Mucosa of descending colon (tissue), 3 donors: ENCODE results near the gene GSN. TPM values are rescaled to one million over a fixed set of nuclear protein-coding genes. Genes with fewer than 3 reads are reported as not detected.

ENCODE experiments used
- ATAC-seq: fragments of 200-7000 bp; cut with Tn5 transposase; one replicate; pipeline ENCODE4 v1.9.1; 2020; ENCODE audit warnings: mild to moderate bottlenecking, moderate library complexity
- DNase-seq, 3 donors: peaks; one replicate each; pipeline ENCODE4 v3.0.0-alpha.2; 2020
- H3K36me3 ChIP-seq: fragments of 200-600 bp; one replicate; pipeline ENCODE4 v1.8.0; 2021; ENCODE audit warnings: low read depth, mild to moderate bottlenecking
- H3K4me1 ChIP-seq: fragments of 200-600 bp; one replicate; pipeline ENCODE4 v1.8.0; 2021; ENCODE audit warnings: low read depth, mild to moderate bottlenecking
- H3K4me3 ChIP-seq: fragments of 200-600 bp; one replicate; pipeline ENCODE4 v1.8.0; 2021; ENCODE audit warnings: mild to moderate bottlenecking
- H3K9me3 ChIP-seq: fragments of 200-600 bp; one replicate; pipeline ENCODE4 v1.8.0; 2021; ENCODE audit warnings: mild to moderate bottlenecking
- CTCF ChIP-seq: fragments of 200-600 bp; IDR thresholded peaks from one replicate; pipeline ENCODE4 v1.8.0; 2022; ENCODE audit warnings: antibody characterized with exemption, mild to moderate bottlenecking
- intact Hi-C, 2 donors: fragments of 100-400 bp; cut with DNase I in 1 of 2; cut with micrococcal nuclease in 1 of 2; formaldehyde crosslinking; loops; one replicate each; pipeline versions ENCODE4 v1.11.0 to v1.11.1; 2022; cut with DNase I, micrococcal nuclease
- total RNA-seq, 3 donors: library from RNA; stranded (reverse); fragmentation: NEBNext Ultra II Directional in 2 of 3; extraction: Animal tissue kit (Norgen Biotek cat#: 25700) in 2 of 3; gene quantifications; one replicate each; pipeline versions ENCODE4 v1.2.1 to v1.2.4, GENCODE V29; 2021 to 2023
- donor health status: DM: no; HTN: no; CAD: no; lungs with moderate emphysema.
- donor health status: DM: no; HTN: no; CAD: no.
- donor health status: DM: no; HTN: yes; CAD: no.

The GSN gene
- total RNA-seq, 3 donors from 2014 or later: 443 to 952 (median 937) TPM

GRCh38 chr9:121280715-121281613, 13.0 kb downstream of the GSN start:
- no peak overlapping the region for H3K4me3 ChIP-seq
- TF ChIP-seq CTCF: no peak
- DNase-seq (no peak), ATAC-seq (no peak)
- intact Hi-C loops: no loop called here
- H3K4me1 ChIP-seq: peaks cover 63% of the 10 kb centered on the region
- H3K36me3 ChIP-seq: no peaks in the 10 kb centered on the region
- H3K9me3 ChIP-seq: no peaks in the 10 kb centered on the region

DNA sequence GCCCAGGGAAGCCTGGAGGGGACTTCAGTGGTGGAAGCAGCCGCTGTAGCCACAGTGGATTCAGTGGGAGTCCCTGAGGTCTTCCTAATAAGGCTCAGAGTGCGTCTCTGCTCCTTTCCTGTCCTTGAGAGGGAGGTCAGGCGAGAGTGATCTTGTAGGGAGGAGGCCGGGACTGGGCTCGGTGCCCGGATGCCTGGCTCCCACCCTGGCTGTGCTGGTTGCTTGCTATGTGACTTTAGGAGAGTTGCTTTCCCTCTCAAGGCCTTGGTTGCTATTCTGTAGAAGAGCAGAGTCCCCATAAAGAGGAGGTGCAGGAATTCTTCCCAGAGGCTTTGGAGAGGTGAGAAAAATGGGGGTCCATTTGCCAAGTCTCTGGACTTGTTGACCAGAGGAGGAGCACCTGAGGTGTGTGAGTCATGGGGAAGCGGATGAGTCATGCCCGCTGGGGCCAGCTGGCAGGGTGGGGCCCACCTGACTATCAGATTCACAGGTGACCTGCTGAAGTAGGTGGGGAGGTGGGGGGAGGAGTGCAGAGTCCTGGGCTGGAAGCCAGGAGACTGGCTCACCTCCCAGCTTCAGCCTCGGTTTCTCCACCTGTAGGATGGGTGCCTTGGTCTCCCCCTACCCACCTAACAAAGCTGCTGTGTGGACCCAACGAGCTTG, 13.8 kb downstream of the GSN start:
- H3K4me3 ChIP-seq: no peak overlapping the region
- TF ChIP-seq CTCF: no peak
- intact Hi-C loops: no loop called here
- H3K9me3 ChIP-seq: no peaks in the 10 kb centered on the region
- H3K36me3 ChIP-seq: peaks cover under 1% of the 10 kb centered on the region
- ATAC-seq: peak; percentile 88
- peaks cover 71% of the 10 kb centered on the region for H3K4me1 ChIP-seq
- DNase-seq: peak; percentile 93 to 96 (median 95)

GRCh38 chr9:121282277-121283079, 14.5 kb downstream of the GSN start:
- DNase-seq: peak in 2 of 3 donors; percentile 56 to 58
- no peak for ATAC-seq
- Histone ChIP-seq H3K36me3 (peaks cover 4% of the 10 kb centered on the region), H3K4me1 (peaks cover 78% of the 10 kb centered on the region), H3K4me3 (no peak overlapping the region), H3K9me3 (no peaks in the 10 kb centered on the region)
- TF ChIP-seq CTCF: no peak
- intact Hi-C loops: no loop called here

DNA sequence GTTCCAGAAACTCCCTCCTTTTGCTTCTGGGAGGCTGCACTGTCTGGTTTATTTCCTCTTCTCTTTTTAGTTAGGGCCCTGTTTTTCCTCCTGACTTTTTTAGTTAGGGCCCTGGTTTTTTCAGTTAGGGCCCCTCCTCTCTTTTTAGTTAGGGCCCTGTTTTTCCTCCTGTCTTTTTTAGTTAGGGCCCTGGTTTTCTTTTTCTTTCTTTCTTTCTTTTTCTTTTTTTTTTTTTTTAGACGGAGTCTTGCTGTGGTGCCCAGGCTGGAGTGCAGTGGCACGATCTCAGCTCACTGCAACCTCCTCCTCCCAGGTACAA, 15.1 kb downstream of the GSN start:
- TF ChIP-seq CTCF: no peak
- H3K36me3 ChIP-seq: peaks cover 4% of the 10 kb centered on the region
- intact Hi-C loops: no loop called here
- ATAC-seq: no peak
- H3K4me3 ChIP-seq: no peak overlapping the region
- H3K4me1 ChIP-seq: peaks cover 83% of the 10 kb centered on the region
- H3K9me3 ChIP-seq: no peaks in the 10 kb centered on the region
- DNase-seq: no peak

DNA sequence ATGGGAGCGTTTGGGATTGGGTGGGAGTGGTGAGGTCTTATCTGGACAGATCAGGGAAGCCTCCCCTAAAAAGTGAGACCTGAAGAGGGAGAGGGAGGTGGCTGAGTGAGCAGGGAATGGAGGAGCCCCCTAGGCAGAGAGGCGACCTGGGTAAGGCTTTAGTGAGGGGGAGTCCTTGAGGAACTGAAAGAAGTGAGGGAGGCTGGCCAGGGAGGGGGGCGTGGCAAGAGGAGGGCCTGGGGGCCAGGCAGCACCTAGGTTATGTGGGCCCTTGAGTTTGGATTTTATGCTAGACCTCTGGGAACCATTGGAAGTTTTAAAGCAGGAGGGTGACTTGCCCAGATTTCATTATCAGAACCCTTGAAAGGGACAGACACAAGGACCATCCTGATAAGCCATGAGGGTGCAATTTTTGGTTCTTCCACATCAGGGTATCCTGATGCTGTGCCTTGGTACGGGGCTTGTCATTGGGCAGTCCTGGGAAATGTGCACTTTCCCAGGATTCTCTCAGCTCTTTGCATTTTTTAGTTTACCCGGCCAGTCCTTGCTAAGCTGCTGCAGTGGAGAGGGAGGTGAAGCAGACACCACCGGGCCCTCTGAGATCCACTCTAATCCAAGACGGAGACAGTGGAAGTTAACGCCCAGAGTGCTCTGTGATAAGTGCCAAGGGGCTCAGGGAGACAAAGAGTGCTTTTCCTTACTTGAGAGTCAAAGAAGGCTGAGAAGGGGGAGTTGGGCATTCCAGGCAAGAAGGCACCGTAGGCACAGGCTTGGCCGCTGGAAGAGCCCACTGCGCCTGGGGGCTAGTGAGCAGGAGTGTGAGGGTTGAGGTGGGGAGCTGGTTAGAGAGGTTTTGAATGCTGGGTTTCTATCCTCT, 16.1 kb downstream of the GSN start:
- no peak for TF ChIP-seq CTCF
- no peak for ATAC-seq
- no peaks in the 10 kb centered on the region for H3K9me3 ChIP-seq
- no peak overlapping the region for H3K4me3 ChIP-seq
- peak in 1 of 3 donors; percentile 39 for DNase-seq
- intact Hi-C loops: no loop called here
- peaks cover 85% of the 10 kb centered on the region for H3K4me1 ChIP-seq
- peaks cover 4% of the 10 kb centered on the region for H3K36me3 ChIP-seq
